Measurements from ENCODE around the gene TNFRSF6B.

The TNFRSF6B gene

GRCh38 chr20:63739130-63740069 lies 42.9 kb downstream of the TNFRSF6B start, which contains the start of gene SLC2A4RG:
SLC2A4RG (plus strand) TSS chr20:63739776; CDS start chr20:63739913, 137 bp downstream.
- DNase-seq: peak; percentile 86

DNA sequence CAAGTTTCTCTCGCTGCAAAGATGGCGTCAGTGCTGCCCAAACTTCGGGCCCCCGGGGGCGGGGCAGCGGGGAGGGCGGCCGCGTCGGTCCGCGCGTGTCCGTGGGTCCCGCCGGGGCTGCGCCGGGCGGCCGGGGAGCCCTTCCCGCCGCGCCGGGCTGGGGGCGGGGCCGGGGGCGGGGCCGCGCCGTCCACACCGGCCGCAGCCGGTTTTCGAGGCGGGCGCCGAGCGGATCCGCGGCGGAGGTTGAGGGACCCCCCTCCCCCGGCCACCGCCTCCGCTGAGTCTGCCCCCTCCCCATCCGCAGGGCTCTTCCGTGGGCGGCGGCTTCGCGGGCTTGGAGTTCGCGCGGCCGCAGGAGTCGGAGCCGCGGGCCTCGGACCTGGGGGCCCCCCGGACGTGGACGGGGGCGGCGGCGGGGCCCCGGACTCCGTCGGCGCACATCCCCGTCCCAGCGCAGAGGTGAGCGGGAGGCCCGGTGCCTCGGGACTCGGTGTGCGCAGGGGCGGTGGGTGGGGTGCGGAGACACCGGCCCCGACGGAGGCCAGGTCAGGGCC lies 43.7 kb downstream of the TNFRSF6B start:
- peak; percentile 50 for DNase-seq

DNA sequence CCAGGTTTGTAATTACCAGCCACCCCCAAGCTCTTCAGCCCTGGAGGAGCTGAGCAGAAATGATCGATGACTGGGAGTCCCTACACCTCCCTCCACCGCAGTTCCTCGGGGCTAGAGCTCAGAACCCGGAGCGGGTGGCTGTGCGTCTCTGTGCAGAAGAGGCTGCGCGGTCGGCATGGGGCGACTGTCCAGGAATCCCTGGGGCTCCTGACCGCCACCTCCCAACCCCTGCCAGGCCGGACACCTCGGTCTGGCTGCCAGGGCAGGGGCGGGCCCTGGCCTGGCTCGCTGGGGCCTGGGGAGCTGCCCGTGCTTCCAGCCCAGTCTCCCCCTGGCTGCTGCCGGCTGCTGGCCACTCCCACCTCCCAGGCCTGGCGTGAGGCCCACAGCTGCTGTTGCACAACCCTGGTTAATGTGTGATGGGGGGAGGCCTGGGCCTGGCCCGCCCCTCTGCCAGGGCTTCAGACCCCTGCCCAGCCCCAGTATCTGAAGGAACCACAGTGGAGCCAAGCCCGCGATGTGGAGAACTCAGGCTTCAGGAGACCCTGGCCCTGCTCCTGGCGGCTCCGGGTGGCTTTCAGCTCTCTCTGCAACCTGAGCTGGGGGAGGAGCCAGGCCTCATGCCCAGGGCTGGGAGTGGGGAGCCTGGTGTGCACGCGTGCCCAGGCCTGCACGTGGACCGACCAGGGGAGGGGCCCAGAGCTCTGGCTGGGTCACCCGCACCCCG lies 44.3 kb downstream of the TNFRSF6B start:
- peak; percentile 72 for DNase-seq

GRCh38 chr20:63741354-63741675 lies 44.9 kb downstream of the TNFRSF6B start:
- DNase-seq: no peak

DNA sequence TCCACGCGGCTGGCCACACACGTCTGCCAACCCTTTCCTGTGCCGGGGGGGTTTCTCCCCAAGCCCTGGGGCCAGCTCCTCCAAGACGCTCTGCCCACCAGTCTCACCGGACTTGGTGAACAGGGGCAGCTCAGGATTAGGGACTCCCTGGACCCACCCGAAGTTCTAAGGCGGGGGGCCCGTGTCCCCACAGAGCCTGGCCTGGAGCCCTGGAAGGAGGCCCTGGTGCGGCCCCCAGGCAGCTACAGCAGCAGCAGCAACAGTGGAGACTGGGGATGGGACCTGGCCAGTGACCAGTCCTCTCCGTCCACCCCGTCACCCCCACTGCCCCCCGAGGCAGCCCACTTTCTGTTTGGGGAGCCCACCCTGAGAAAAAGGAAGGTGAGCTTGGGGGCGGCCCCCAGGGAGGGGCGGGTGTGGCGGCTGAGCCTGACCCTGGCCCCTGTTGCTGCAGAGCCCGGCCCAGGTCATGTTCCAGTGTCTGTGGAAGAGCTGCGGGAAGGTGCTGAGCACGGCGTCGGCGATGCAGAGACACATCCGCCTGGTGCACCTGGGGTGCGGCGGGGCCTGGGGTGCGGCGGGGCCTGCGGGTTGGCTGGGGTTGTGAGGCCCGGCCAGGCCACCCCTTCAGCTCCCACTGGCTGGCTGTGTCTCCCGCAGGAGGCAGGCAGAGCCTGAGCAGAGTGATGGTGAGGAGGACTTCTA lies 45.4 kb downstream of the TNFRSF6B start:
- no peak for DNase-seq

DNA sequence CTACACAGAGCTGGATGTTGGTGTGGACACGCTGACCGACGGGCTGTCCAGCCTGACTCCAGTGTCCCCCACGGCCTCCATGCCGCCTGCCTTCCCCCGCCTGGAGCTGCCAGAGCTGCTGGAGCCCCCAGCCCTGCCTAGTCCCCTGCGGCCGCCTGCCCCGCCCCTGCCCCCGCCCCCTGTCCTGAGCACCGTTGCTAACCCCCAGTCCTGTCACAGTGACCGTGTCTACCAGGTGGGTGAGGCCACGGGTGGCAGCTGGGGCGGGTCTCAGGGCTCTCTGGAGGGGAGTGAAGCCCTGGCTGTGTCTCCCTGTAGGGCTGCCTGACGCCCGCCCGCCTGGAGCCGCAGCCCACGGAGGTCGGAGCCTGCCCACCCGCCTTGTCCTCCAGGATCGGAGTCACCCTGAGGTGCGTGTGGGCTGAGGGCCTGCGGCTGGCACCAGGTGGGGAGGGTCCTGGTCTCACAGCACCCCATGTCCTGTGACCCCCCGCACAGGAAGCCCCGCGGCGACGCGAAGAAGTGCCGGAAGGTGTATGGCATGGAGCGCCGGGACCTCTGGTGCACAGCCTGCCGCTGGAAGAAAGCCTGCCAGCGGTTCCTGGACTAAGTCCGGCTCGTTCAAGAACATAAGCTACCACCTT lies 46.1 kb downstream of the TNFRSF6B start:
- no peak for DNase-seq

- DNase-seq: no peak
Observed at GRCh38 chr20:63743210-63743970, 46.9 kb downstream of the TNFRSF6B start.

GRCh38 chr20:63744158-63744557 lies 47.7 kb downstream of the TNFRSF6B start:
- DNase-seq: no peak

DNA sequence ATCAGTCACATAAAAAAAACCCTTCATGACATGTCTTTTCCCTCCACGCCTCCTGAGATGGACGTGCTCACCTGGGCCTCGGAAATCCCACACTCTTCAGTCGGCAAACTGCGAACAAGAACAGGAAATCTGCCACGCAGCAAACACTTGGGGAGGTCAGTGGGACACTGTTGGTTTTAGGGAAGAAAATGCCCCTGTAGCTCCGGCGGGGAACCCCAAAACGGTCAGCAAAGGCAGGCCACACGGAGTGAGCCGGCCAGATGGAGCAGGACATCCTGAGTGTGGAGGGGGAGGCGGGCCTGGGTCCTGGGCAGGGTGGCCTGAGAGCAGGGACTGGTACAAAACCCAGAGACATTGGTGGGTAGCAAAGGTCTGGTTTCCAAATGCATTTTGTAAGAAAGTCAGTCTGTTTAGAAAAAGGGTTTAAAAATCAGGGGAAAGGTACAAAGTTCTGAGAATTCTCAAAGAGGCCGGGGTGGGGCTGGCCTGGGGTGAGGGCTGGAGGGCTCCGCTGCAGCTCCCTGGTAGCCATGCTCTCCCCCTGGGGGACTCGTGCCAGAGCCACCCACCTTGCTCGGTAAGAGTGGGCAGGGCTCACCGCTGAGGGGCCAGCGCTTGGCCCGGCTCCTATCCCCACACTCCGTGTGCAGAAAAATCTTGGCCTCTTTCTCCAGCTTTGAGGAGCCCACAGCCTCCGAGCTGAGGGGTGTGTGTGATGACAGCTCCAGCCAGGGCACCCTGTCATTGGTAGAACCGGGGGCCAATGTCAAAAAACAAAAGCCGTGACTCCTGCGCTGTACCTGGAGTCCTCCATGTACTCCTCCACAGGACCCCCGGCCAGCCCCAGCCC lies 48.3 kb downstream of the TNFRSF6B start:
- no peak for DNase-seq

- no peak for DNase-seq
Observed at GRCh38 chr20:63745424-63745805, 49.0 kb downstream of the TNFRSF6B start.

GRCh38 chr20:63745961-63746731 lies 49.7 kb downstream of the TNFRSF6B start:
- no peak for DNase-seq

GRCh38 chr20:63746751-63747315 lies 50.4 kb downstream of the TNFRSF6B start:
- DNase-seq: no peak

- DNase-seq: no peak
Observed at GRCh38 chr20:63747622-63748069, 51.2 kb downstream of the TNFRSF6B start.

Data from NCI-H2171 (cell line).